Measurements from ENCODE around the gene TBCB. TPM values are rescaled to one million over a fixed set of nuclear protein-coding genes. Genes with fewer than 3 reads are reported as not detected.
"Not testable (repeated sequence)": the region's sequence is repeated elsewhere in the genome, so short reads cannot be mapped to it uniquely, and the experiment has no call there.

The TBCB gene
- total RNA-seq, 1 experiment from 2014 or later, result 212 TPM

DNA sequence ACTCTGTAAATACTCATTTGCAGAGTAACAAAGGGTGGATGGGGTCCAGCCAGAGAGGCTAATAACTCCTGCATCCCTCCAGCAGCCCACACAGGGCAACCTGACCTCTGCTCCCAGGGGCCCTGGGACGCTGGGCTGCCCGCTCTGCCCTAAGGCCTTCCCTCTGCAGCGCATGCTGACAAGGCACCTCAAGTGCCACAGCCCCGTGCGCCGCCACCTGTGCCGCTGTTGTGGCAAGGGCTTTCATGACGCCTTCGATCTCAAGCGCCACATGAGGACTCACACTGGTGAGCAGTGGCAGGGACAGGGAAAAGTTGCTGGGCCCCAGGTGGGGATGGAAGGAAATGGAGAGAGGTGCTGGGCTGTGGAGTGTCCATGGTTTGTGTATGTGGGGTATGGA, 2.6 kb upstream of the TBCB start:
- no peaks in the 10 kb centered on the region for H3K9me3 ChIP-seq (replicated peaks)
- no peaks in the 10 kb centered on the region for H3K27me3 ChIP-seq
- no peak overlapping the region for H3K27ac ChIP-seq
- no peak overlapping the region for H3K4me3 ChIP-seq
- H3K4me1 ChIP-seq, result peaks cover 22% of the 10 kb centered on the region
- H3K36me3 ChIP-seq, result peaks cover 11% of the 10 kb centered on the region; the same call in 1 of the 2 replicates
- DNase-seq, result no peak

DNA sequence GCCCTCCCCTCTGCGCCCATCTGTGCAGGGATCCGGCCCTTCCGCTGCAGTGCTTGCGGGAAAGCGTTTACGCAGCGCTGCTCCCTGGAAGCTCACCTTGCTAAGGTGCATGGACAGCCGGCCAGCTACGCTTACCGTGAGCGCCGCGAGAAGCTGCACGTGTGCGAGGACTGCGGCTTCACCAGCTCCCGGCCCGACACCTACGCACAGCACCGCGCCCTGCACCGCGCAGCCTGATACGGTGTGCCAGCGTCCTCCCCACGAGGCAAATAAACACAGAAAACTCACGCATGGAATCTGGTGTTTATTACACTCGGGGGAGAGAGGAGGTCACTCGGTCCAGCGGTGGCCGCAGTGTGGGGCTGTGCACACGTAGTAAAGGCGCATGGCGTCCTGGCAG, 1.8 kb upstream of the TBCB start:
- H3K27me3 ChIP-seq, result no peaks in the 10 kb centered on the region
- no peak overlapping the region for H3K27ac ChIP-seq
- H3K4me3 ChIP-seq, result peak overlapping the region; percentile 65
- H3K36me3 ChIP-seq, result peaks cover 16% of the 10 kb centered on the region; the same call in 1 of the 2 replicates
- H3K4me1 ChIP-seq, result peaks cover 22% of the 10 kb centered on the region
- DNase-seq, result no peak
- H3K9me3 ChIP-seq (replicated peaks), result no peaks in the 10 kb centered on the region

DNA sequence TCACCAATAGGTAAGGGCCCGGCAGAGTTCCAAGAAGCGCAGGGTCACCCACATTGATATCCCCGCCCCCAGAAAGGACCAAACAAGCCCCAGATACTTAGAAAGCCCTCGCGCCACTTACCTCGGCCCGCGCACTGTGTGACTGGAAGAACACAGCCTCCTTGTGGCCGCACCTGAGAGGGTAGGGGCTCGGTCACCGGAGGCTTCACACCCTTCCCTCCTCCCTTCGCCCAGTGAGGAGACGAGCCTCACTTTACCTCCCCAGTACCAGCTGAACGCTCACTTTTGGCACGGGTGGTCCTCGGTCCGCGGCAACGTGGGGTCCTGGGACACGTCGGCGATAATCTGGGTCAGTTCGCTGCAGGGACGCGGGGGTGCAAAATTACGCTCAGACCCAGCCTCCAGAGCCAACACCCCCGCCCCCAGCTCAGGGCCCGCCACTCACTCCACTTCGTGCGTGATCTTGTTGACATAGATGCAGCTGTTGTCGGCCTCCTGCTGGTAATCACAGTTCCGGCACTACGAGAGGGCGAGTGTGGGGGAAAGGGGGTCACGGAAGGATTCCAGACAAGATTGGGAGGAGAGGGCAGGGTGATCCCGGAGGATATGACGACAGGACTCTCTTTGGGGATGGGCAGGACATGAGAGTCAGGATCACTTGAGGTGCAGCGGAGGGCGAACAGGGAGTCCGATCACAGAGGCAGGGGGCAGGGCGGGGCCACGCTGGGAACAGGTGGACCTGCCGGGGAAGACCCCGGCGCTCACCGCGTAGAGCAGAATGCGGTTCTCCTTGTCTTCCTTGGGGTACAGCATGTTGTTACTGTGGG, 1.2 kb upstream of the TBCB start:
- peaks cover 22% of the 10 kb centered on the region for H3K4me1 ChIP-seq
- peak overlapping the region; percentile 82 for H3K27ac ChIP-seq
- H3K9me3 ChIP-seq (replicated peaks), result no peaks in the 10 kb centered on the region
- peaks cover 16% of the 10 kb centered on the region; the same call in 1 of the 2 replicates for H3K36me3 ChIP-seq
- DNase-seq, result peak; percentile 66 to 69
- no peaks in the 10 kb centered on the region for H3K27me3 ChIP-seq
- H3K4me3 ChIP-seq, result peak overlapping the region; percentile 65

DNA sequence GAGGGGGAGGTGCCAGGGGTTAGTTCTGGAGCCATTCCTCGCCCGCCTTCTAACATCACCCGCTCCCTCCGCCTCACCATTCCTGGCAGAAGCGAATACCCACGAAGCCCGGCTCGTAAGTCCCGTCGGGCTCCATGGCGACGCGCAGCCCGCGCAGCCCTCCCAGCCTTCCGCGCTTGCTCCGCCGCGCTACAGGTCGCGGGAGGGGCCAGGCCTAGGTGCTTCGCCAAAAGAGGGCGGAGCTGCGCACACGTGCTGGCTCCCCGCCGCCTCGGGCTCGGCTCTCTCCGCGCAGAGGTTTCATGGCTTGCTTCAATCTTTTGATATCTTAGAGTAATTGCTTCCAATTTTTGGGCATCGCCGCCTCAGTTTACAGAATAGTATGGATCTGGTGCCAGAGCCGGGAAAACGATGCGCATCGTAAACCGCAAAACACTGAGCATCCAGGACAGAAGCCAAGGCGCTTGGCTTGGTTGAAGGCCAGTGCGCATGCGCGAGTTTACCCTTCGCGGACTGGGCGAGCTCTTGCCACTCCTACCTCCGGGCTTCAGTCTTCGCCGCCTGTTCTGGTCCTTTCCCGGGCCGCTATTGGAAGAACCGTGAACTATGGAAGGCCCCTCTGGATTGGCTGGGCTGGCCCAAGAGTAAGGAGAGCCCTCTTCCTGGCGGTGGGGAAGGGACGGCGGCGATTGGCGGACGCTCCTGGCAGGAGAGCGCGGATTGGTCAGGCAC, 381 bp upstream of the TBCB start, which contains the start of gene POLR2I:
Gene POLR2I, minus strand, starts transcription at position 155 of the 732 bp plus-strand sequence. Its CDS starts 19 bp downstream, at position 136.
- DNase-seq, result peak; percentile 100
- Histone ChIP-seq H3K9me3 (replicated peaks) (no peaks in the 10 kb centered on the region), H3K27ac (peak within 1 kb of the TSS; percentile 82), H3K36me3 (peaks cover 16% of the 10 kb centered on the region; the same call in 1 of the 2 replicates), H3K4me1 (peaks cover 22% of the 10 kb centered on the region), H3K4me3 (peak within 1 kb of the TSS; percentile 65), H3K27me3 (no peaks in the 10 kb centered on the region)

DNA sequence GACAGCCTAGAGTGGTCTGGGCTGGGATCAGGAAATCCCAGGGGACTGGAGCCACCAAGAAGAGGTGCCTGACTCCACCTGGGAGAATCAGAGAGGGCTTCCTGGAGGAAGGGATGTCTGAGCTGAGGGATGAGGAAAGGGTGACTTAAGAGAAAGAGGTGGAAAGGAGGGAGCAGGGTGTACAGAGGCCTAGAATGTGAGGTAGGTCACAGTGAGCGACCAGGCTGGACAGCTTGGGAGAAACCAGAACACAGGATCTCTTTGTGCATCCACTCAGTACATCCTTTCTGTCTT, 1.0 kb downstream of the TBCB start:
- DNase-seq, result no peak
- Histone ChIP-seq H3K27ac (no peak overlapping the region; the same call in 1 of the 2 replicates), H3K9me3 (replicated peaks) (no peaks in the 10 kb centered on the region), H3K27me3 (no peaks in the 10 kb centered on the region), H3K4me3 (peak overlapping the region; percentile 65), H3K36me3 (peaks cover 16% of the 10 kb centered on the region), H3K4me1 (peaks cover 13% of the 10 kb centered on the region)

DNA sequence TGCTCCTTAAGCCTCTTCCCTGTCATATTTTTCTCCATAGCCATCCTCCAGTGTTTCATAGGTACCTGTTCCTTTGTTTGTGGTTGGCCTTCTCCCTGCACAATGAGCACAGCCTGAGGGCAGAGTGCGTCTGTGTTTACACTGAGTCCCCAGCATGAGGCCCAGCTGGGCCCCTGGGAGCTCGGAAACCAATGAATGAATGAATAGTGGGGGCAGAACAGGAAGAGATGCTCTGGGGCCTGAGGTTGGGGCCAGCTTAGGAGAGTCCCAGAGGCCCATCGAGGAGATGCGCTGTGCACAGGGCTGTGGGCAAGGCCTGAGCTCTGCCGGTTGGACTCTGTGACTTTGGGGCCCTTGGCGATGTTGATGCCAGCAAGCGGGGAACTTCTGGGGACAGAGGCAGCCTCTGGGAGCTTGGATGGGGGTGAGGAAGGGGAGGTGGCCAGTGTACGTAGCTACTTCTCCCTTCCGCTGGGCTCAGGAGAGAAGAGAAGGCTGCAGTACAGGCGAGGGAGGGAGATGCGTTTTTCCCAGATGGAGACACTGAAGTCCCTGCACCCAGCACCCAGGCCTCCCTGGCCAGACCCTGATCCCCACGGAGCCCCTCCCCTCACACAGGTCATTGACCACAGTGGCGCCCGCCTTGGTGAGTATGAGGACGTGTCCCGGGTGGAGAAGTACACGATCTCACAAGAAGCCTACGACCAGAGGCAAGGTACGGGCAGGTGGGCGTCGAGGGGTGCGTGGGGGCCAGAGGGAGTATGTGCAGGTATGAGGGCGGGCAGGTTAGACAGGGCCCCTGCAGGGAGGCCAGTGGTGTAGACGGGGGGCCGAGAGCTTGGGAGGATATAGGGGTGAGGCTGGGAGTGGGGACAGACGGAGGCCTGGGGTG, 5.1 kb downstream of the TBCB start:
- Histone ChIP-seq H3K27me3 (no peaks in the 10 kb centered on the region), H3K4me1 (no peaks in the 10 kb centered on the region), H3K27ac (no peak overlapping the region), H3K9me3 (replicated peaks) (no peaks in the 10 kb centered on the region), H3K36me3 (peaks cover 18% of the 10 kb centered on the region; the same call in 1 of the 2 replicates), H3K4me3 (no peak overlapping the region)
- DNase-seq, result peak in 1 of 2 experiments; percentile 39

DNA sequence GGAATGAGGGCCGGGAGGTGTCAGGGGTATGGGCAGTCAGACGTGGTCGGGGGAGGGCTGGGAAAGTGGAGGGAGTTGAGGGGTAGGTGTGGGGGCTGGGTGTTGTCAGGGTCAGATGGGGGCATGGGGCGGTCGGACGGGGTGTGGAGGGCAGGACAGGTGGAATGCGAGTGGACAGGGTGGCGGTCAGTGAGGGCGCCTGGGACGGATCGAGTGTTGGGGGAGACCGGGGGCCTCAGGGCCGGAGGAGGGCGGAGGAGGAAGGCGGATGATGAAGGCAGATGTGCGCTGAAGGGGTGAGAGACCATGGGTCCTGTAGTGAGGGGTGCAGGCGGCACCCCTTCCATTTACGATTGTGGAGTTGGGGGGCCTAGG, 5.7 kb downstream of the TBCB start:
- Histone ChIP-seq H3K27ac (no peak overlapping the region), H3K4me1 (no peaks in the 10 kb centered on the region), H3K27me3 (no peaks in the 10 kb centered on the region), H3K4me3 (no peak overlapping the region), H3K9me3 (replicated peaks) (no peaks in the 10 kb centered on the region), H3K36me3 (peaks cover 18% of the 10 kb centered on the region; the same call in 1 of the 2 replicates)
- no peak for DNase-seq

DNA sequence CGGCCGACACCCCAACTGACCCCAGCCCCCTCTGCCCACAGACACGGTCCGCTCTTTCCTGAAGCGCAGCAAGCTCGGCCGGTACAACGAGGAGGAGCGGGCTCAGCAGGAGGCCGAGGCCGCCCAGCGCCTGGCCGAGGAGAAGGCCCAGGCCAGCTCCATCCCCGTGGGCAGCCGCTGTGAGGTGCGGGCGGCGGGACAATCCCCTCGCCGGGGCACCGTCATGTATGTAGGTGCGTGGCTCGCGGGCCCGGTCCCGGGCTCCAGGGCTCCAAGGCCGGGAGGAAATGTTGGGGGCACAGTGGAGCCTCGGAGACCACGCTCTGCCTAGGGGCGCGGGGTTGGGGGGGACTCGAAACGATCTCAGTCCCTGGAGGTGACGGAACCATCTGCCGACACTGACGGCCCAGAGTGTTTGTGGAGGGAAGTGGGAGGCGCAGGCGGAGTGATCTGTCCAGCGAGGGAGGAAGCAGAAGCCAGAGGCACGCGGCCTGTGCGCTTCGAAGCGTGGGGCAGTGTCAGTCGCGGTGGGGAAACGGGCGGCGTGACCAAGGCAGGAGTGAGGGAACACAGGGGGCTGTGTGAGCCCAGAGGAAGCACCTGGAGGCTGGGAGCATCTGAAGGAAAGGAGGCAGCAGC, 6.3 kb downstream of the TBCB start:
- Histone ChIP-seq H3K9me3 (replicated peaks) (no peaks in the 10 kb centered on the region), H3K36me3 (peaks cover 18% of the 10 kb centered on the region; the same call in 1 of the 2 replicates), H3K27me3 (no peaks in the 10 kb centered on the region), H3K4me3 (no peak overlapping the region), H3K27ac (no peak overlapping the region), H3K4me1 (no peaks in the 10 kb centered on the region)
- no peak for DNase-seq

DNA sequence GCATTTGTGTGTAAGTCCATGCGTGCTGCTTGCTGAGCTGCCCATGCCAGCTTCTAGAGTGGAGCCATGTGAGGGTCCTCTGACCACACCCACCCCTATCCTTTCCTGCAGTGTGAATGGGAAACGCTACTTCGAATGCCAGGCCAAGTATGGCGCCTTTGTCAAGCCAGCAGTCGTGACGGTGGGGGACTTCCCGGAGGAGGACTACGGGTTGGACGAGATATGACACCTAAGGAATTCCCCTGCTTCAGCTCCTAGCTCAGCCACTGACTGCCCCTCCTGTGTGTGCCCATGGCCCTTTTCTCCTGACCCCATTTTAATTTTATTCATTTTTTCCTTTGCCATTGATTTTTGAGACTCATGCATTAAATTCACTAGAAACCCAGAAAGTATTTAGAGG, 10.3 kb downstream of the TBCB start:
- Histone ChIP-seq H3K27me3 (no peaks in the 10 kb centered on the region), H3K4me1 (no peaks in the 10 kb centered on the region), H3K36me3 (peaks cover 12% of the 10 kb centered on the region; the same call in 1 of the 2 replicates), H3K9me3 (replicated peaks) (no peaks in the 10 kb centered on the region), H3K4me3 (no peak overlapping the region), H3K27ac (no peak overlapping the region)
- no peak for DNase-seq

DNA sequence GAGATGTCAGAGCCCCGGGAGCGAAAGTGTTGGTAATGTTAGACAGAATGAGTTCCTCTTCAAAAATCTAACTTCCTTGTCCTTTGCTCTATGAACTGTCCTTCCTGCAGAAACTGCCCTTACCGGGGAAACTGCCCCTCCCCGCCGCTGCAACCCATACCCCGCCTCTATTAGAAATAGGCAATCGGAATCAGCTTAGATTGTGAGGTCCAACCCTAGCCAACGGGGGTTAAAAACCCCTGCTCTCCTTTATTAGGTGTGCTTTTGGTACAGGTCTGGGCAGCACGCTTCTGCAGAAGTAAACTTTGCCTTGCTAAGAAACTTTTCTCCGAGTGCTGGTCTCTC, 13.1 kb downstream of the TBCB start:
- Histone ChIP-seq H3K4me1 (no peaks in the 10 kb centered on the region), H3K9me3 (replicated peaks) (no peaks in the 10 kb centered on the region), H3K4me3 (peak overlapping the region; percentile 53), H3K27ac (peak overlapping the region; percentile 56), H3K36me3 (peaks cover 9% of the 10 kb centered on the region; the same call in 1 of the 2 replicates), H3K27me3 (no peaks in the 10 kb centered on the region)
- DNase-seq, result no peak

DNA sequence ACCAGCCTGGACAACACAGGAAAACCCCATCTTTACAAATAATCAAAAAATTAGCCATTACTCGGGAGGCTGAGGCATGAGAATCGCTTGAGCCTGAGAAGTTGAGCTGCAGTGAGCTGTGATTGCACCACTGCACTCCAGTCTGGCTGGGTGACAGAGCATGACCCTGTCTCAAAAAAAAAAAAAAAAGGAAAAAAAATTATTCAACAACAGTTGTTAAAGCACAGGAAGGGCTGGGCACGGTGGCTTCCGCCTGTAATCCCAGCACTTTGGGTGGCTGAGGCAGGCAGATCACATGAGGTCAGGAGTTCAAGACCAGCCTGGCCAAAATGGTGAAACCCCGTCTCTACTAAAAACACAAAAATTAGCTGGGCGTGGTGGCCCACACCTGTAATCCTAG, 16.0 kb downstream of the TBCB start:
- not testable (repeated sequence) for H3K9me3 ChIP-seq (replicated peaks); H3K27me3 ChIP-seq; H3K4me3 ChIP-seq

DNA sequence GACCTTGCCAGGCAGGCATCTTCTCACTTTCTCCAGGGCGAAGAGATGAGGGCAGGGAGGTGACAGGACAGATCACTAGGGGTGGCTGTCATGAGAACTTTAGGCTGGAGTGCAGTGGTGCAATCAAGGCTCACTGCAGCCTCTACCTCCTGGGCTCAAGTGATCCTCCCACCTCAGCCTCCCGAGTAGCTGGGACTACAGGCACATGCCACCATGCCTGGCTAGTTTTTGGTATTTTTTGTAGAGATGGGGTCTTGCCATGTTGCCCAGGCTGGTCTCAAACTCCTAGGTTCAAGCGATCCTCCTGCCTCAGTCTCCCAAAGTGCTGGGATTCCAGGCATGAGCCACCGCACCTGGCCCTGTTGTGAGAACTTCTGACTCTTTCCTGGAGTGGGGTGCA, 19.6 kb downstream of the TBCB start:
- not testable (repeated sequence) for H3K4me3 ChIP-seq; H3K27ac ChIP-seq; H3K9me3 ChIP-seq (replicated peaks); H3K27me3 ChIP-seq; H3K4me1 ChIP-seq; DNase-seq; H3K36me3 ChIP-seq

More for the DNA sequence above, 16.0 kb downstream of the TBCB start:
- not testable (repeated sequence) for H3K4me1 ChIP-seq, H3K27ac ChIP-seq, DNase-seq, H3K36me3 ChIP-seq

DNA sequence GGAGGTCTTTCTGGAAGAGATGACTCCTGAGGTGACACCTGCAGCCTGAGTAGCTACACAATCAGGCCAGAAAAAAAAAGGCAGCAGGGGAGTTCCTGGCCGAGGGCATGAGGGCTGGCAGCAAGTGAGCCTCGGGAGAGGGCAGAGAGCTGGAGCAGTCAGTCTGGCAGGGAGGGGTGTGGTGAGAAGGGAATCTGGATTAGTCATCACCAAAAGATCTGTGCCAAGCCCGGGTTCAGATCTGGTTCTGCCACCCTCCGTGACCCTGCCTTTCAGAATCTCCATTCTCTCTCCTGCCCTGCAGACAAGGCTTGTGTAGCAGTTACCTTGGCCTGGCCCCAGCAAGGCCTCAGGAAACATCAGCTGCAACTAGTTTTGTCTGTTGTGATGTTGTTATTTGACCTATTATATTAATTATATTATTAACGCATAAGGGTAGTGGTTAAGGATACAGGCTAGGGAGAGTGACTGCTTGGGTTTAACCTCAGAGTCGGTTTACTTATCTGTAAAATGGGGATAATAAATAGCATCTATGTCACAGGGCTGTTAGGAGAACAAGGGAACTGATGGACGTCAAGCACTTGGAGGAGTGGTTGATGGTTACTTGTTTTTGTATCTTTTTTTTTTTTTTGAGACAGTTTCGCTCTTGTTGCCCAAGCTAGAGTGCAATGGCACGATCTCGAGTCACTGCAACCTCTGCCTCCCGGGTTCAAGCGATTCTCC, 21.9 kb downstream of the TBCB start:
- H3K27me3 ChIP-seq, result no peaks in the 10 kb centered on the region
- H3K9me3 ChIP-seq (replicated peaks), result no peaks in the 10 kb centered on the region
- H3K4me3 ChIP-seq, result no peak overlapping the region
- no peak overlapping the region for H3K27ac ChIP-seq
- H3K4me1 ChIP-seq, result peaks cover 5% of the 10 kb centered on the region; the same call in 1 of the 2 replicates
- peaks cover 7% of the 10 kb centered on the region for H3K36me3 ChIP-seq
- DNase-seq, result peak in 1 of 2 experiments; percentile 34

DNA sequence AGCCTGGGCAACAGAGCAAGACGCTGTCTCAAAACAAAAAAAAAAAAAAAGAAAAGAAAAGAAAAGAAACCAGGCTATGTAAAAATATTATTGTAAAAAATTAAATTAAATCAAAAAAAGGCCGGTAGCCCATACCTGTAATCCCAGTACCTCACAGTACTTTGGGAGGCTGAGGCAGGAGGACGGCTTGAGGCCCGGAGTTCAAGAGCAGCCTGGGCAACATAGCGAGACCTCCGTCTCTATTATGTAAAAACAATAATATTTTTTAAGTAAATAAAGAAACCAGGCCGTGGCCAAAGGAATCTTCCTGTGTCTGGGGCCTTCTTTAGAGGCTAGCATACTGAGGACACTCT, 23.8 kb downstream of the TBCB start:
- no peak for DNase-seq
- H3K9me3 ChIP-seq (replicated peaks), result no peaks in the 10 kb centered on the region
- H3K4me1 ChIP-seq, result peaks cover 5% of the 10 kb centered on the region; the same call in 1 of the 2 replicates
- peaks cover 19% of the 10 kb centered on the region for H3K36me3 ChIP-seq
- H3K27me3 ChIP-seq, result no peaks in the 10 kb centered on the region
- peak overlapping the region; percentile 85 for H3K27ac ChIP-seq
- H3K4me3 ChIP-seq, result peak overlapping the region; percentile 91

Measured in SJCRH30 (cell line).